SKM-1 treated with dmso at 0.1 percent for 144 hours (cell line): ENCODE measurements around the gene RABL6.
"Not testable (repeated sequence)": the region's sequence is repeated elsewhere in the genome, so short reads cannot be mapped to it uniquely, and the experiment has no call there.

Experiments used
- DNase-seq: peaks from one replicate; lab custom pipeline; 2025; ENCODE audit not compliant: unreplicated experiment; lab: John Stamatoyannopoulos, UW

RABL6 gene, protein sequence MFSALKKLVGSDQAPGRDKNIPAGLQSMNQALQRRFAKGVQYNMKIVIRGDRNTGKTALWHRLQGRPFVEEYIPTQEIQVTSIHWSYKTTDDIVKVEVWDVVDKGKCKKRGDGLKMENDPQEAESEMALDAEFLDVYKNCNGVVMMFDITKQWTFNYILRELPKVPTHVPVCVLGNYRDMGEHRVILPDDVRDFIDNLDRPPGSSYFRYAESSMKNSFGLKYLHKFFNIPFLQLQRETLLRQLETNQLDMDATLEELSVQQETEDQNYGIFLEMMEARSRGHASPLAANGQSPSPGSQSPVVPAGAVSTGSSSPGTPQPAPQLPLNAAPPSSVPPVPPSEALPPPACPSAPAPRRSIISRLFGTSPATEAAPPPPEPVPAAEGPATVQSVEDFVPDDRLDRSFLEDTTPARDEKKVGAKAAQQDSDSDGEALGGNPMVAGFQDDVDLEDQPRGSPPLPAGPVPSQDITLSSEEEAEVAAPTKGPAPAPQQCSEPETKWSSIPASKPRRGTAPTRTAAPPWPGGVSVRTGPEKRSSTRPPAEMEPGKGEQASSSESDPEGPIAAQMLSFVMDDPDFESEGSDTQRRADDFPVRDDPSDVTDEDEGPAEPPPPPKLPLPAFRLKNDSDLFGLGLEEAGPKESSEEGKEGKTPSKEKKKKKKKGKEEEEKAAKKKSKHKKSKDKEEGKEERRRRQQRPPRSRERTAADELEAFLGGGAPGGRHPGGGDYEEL

DNA sequence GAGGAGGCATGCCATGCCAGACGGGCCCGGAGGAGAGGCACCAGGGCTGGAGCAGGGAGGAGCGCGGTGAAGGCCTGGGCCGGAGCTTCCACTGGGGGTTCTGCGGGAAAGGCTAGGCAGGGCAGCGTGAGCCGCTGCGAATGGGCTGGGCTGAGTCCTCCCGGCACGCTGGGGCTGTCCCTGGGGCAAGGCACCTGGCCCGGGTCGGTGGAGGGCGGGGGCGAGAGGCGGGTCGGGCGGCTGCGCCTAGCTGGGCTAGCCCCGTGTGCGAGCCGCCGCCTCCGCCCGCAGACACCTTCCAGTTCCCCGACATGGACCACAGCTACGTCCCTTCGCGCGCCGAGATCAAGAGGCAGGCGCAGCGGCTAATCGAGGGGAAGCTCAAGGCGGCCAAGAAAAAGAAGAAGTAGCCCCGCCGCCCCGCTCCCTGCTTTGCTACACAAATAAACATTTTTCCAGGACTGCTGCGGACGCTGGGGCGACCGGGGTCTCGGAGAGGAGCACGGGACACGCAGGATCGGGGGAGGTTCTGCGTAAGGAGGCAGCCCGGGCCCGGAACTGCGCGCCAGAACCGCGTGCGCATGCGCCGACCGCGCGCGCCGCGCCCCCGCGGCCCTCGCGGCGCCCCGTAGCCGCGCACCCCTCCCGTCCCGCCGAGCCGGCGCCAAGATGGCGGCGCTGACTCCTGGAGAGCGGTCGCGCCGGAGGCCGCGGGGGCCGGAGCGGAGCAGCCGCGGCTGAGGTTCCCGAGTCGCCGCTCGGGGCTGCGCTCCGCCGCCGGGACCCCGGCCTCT lies at the start of gene RABL6:
Gene RABL6 (plus strand): TSS at position 668 of the 794 bp plus-strand sequence. CDS start 249 bp downstream, outside the sequence.
- peak; percentile 81 for DNase-seq

DNA sequence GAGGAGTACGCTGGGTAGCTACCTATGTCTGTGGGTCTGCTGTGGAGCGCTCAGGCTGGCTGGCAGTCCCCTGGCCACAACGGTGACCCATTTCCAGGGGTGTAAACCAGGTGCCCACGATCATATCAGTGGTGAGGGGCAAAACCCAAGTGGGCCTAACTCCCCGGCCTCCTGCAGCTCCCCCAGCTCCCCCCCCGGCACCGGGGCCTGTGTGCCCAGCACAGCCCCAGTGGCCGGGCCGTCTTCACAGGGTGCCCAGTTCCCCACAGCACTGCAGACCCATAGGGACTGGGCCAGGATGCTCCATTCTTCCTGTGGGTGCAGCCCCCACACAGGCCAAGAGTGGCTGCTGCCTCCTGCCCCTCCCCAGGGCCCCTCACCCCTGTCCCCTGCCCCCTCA lies 48.7 kb upstream of the RABL6 start:
- no peak for DNase-seq

DNA sequence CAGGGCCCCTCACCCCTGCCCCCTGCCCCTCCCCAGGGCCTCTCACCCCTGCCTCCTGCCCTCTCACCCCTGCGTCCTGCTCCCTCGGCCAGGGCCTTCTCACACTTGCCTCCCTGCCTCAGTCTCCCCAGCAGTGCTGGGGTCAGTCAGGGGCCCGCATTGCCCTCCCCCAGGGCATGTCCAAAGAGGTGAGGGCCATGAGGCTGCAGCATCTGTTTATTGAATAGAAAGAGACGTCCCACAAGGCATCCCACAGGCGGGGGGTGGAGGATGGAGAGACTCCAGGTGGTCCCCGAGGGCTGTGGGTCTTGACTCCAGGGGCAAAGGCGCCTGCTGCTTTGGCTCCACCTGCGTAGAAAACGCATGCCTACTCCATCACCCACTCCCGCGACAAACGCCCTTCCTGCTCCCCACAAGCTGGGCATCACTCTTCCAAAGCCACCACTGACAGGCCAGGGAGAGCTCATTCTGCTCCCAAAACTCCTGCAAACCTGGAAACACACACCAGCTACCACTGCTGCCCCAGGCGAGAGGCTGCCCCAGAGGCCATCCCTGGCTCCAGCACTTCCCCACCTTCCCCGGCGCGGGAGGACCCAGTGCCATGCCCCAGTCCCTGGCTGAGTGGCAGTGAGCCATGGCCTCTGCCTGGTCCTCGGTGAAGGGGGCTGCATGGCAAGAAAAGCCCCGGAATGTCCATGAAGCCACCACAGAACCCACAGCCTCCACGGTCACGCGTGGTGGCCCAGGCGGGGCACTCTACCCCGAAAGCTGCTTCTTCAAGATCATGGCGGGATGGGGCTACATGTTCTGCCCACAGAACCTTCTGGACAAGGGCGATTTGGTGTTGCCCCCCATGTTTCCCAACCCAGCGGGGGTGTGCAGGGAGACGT lies 48.1 kb upstream of the RABL6 start:
- no peak for DNase-seq

DNA sequence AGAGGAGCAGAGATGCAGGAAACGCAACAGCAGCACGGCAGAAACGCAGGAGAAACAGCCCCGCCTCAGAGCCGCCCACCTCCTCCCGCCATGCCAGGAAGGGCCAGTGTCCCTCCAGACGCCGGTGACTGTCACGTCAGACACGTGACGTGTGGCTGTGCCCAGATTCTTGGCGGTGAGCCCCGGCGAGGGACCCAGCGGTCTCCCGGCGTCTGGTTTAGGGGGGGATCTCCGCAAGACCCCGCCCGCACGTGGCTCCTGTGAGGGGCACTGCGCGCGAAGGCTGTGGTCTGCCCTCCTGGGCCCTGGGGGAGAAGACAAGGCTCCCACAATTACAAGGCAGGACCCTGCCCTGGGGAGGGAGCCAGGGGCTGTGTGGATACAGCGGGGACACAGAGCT lies 47.3 kb upstream of the RABL6 start:
- DNase-seq, result no peak

DNA sequence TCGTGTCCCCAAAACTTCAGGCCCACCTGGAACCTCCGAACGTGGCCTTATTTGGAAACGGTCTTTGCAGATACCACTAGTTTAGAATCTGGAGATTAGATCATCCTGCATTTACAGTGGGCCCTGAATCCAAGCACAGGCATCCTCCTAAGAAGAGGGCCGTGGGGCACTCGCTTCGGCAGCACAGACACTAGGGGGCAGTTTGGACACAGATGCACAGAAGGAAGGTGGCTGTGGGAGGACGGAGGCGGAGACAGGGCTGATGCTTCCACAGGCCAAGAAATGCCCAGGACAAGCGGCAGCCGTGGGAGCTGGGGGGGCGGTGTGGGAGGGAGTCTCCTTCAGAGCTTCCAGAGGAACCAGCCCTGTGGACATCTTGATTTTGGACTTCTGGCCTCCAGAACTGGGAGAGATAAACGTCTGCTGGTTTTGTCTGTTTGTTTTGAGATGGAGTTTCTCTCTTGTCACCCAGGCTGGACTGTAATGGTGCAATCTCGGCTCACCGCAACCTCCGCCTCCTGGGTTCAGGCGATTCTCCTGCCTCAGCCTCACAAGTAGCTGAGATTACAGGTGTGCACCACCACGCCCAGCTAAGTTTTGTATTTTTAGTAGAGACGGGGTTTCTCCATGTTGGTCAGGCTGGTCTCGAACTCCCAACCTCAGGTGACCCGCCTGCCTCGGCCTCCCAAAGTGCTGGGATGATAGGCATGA lies 46.8 kb upstream of the RABL6 start:
- peak; percentile 64 for DNase-seq

DNA sequence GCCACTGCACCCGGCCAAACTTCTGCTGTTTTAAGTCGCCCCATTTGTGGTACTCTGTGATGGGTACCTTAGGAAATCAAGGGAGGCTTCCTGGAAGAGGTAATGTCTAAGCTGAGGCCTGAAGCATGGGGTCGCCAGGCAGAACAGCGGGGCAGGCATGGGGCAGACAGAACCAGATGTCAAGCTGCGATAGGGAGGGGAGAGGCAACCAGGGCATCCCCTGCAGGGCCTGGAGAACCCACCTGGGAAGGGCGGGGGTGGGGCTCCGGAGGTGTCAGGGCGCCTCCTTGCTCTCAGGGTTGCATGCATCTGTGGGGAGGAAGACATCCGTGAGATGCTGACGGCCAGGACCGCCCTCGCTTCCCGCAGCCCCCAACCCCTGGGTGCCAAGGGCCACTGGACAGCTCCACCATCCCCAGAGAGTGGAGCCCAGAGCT lies 46.2 kb upstream of the RABL6 start:
- DNase-seq, result no peak

DNA sequence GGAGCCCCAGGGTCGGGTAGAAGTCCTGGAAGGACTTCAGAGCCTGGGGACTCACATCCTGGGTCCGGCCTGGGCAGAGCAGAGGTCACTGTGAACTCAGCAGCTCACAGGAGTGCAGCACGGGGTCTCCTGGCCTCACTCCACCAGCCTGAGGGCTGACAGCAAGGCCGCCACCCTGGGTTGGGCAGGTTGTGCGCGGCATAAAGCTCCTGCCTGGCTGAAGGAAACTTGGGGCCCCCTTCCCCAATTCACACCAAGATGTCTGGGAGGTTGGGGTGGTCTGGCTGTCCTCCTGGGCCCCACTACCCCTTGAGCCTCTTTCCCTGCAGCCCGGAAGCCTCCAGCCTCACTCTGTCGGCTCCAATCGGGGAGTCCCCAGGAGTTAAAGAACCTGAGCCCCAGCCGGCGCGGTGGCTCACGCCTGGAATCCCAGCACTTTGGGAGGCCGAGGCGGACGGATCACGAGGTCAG lies 45.5 kb upstream of the RABL6 start:
- no peak for DNase-seq

DNA sequence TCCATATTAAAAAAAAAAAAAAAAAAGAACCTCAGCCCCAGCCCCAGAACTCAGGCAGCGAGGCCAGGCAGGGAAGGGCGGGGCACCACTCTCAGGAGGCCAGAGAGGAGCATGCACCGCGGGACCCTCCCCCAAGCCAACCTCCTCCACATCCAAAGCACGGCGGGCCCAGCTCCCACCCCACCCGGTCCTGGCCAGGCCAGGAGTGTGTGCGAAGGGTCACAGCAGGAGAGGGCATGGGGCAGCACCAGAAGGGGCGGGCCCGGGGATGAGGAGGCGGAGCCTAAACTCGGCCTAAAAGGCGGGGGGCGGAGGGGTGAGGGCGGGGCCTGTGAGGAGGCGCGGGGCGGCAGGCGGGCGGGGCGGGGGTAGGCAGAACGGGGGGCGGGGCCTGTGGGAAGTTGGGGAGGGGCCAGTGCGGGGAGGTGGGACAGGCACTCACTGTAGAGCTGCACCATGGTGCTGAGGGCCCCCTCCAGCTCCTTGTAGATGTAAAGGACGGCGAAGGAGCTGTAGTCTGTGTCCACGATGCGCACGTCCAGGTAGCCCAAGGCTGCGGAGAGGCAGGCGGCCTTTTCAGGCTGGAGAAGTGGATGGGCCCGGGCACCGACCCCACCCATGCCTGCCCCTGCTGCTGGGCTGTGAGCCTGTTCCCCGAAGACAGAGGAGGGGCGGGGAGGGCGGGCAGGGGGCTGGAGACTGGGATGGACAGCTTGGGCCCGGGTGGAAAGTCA lies 44.7 kb upstream of the RABL6 start:
- no peak for DNase-seq

DNA sequence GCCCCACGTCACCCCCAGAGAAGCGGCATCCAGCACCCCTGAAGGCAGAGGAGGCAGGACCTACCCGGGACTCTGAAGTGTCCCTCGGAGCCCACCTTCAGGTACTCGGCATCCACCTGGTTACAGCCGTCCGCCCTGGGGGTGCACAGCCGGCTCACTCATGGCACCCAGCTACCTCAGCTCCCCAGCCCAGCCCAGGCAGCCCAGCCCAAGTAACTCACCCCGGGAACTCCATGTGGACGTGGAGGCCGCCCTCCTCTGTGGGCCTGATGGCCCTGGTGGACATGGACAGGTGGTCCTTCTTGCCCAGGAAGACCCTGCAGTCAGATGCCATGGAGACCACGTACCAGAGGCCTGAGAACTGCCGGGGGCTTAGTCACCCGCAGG lies 44.1 kb upstream of the RABL6 start:
- no peak for DNase-seq

DNA sequence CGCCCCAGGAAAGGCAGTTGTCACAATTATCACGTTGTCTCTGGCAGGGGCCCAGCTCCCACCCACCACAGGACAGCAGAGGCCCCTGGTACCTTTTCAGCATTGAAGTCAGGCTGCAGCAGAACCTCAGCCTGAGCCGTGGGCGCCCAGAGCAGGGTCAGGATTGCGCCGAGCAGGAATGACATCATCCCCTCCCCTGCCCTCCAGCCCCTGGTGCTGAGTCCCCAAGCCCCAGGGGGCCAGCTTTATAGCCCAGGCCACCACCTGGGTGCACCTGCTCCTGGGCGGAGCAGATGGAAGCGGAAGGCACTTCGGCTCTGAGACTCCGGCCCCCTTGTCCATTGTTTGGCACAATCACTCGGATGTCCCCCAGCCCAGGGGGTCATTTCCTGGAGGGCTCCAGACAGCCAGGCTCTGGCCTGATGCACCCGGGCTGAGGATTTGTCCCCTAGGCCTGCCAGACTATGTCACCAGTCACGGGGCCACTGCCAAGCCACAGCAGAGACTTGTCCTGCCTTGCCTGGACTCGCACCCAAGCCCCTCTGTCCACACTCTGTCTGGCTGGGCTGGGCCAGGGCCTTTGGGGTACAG lies 43.4 kb upstream of the RABL6 start, which contains the start of gene LCN15:
Gene LCN15 (minus strand): TSS at position 218 of the 591 bp plus-strand sequence. CDS start 30 bp downstream, at position 188.
- no peak for DNase-seq

DNA sequence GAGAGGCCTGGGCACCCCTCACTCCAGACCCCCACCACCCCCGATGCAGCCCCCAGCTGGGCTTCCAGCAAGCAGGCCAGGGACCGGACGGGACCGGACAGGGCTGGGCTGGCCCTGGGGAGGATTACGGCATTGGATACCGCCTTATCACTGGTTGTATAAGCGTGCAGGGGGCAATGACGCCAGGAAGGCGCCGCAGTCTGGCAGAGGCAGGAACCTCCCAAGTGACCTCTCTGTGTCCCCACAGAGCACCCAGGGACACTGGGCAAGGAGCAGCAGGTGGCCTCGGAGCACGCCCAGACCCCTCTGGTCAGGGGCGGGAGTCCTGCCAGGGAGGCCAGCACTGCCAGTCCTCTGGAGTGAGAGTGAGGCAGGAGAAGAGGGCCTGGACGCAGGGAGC lies 42.7 kb upstream of the RABL6 start:
- no peak for DNase-seq

DNA sequence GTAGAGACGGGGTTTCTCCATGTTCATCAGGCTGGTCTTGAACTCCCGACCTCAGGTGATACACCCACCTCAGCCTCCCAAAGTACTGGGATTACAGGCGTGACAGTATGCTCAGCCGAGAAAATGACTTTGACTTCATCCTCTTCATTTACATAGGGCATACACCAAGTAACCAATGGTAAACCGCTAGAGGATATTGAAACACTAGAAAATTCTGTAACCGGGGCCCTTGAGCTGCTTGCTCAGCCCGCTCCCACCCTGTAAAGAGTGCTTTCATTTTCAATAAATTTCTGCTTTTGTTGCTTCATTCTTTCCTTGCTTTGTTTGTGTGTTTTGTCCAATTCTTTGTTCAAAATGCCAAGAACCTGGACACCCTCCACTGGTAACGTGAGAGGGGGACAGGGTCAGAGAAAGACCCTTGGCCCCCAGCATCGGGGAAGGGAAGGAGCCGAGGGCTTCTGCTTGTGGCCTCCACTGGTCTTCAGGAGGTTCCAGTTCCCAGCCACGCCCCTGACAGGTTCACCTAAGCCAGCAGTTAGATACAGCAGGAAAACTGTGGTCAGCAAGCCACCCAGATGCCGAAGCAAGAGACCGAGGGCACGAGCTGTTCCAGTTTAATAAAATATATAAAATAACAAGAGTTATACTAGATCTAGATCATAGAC lies 41.9 kb upstream of the RABL6 start:
- DNase-seq, result not testable (repeated sequence)

DNA sequence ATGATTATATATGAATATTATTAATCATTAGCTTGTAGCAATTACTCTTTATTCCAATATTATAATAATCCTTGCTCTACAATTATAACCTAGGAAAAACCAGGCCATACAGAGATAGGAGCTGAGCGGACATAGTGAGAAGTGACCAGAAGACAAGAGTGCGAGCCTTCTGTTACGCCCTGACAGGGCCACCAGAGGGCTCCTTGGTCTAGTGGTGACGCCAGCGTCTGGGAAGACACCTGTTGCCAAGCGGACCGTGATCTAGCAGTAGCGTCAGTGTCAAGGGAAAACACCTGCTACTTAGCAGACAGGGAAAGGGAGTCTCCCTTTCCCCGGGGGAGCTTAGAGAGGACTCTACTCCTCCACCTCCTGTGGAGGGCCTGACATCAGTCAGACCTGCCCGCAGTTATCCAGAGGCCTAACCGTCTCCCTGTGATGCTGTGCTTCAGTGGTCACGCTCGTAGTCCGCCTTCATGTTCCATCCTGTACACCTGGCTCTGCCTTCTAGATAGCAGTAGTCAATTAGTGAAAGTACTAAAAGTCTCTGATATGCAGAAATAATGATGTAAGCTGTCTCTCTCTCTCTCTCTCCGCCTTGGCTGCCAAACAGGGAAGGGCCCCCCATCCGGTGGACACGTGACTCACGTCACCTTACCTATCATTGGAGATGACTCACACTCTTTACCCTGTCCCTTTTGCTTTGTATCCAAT lies 41.2 kb upstream of the RABL6 start:
- DNase-seq, result not testable (repeated sequence)

DNA sequence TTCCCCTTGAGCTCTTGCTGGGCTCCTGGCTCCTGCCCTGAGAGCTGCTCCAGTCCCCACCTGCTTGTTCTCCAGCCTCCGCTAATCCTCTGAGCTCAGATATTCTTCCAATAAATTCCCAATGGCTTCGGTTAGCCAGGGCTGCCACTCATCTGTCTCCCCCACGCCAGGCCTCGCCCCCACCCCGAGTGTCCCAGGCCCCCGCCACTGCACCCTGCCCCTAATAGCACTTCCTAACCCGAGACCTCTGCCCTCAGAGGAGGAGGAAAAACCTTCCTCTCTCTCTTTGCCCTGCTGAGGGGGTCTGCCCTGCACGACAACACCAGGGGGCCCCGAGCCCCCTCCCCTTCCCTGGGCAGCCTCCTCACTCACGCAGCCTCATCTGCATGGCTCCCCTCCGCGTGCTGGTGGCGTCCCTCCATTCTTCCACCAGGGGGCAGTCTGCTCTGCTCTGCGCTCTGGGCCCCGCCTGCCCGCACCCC lies 38.0 kb upstream of the RABL6 start:
- DNase-seq, result peak; percentile 30

DNA sequence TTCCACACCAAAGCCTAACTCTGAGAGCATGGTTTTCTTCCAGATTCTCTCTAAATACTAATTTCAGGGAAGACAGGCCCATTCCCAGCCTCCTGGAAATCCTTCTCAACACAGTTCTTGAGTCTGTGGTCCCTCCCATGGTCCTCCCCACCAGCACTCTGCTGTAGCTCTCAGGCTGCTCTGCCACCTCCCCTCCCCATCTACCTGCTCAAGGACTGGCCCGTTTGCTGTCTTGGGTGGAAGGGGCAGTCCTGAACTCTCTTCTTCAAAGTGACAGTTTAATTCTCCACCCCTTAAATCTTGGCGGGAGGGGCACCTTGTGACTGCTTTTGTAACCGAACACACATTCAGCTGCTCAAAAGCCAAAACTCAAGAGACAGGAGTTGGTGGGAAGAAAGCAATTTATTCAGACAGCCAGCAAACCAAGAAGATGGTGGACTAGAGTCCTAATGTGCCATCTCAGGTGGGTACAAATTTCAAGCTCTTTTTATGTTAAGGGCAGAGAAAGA lies 35.8 kb upstream of the RABL6 start:
- no peak for DNase-seq

DNA sequence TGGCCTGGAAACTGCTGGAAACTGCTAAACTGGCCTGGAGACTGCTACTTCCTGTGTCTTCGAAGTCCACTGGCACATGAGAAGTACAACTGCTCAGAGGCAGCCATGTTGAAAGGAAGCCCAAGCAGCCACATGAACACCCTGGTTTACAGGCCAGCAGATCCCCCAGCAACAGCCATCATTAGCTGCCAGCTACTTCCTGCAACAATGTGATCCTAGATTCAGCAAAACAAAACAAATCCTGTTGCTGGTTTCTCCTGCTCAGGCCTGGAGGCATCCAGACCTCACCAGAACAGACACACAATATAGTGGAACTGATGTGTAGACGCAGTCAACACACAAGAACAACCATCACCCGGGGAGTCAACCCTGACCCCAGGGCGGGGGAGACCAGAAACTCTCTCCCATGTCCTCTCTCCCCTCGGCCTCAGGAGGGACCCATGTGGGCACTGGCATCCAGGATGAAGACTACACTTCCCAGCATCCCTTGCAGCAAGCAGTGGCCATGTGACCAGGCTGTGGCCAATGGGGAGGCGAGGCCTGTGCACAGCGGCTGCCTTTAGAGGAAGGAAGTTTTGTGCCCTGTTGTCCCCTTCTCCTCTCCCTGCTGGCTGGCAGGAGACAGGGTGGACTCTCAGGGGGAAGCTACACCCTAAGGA lies 34.2 kb upstream of the RABL6 start:
- DNase-seq, result peak; percentile 53
